Kidney (tissue), 22 donors: ENCODE data around the gene MZF1. TPM values are rescaled to one million over a fixed set of nuclear protein-coding genes. Genes with fewer than 3 reads are reported as not detected.
"Not testable (repeated sequence)": the region's sequence is repeated elsewhere in the genome, so short reads cannot be mapped to it uniquely, and the experiment has no call there.

Source experiments
- DNase-seq, 5 donors: peaks; one replicate each; pipeline ENCODE4 v3.0.0-alpha.2; 2013 to 2020
- FAIRE-seq: peaks from 2 replicates; lab custom pipeline; 2012; peaks lifted over from hg19 to GRCh38; lab: Jason Lieb, UNC
- H3K27ac ChIP-seq, 2 donors: one replicate each; pipeline ENCODE4 v1.7.0; 2013; ENCODE audit warnings: low read depth in 2 of 2, low read length in 2 of 2, inconsistent platforms in 1 of 2
- H3K27me3 ChIP-seq: one replicate; pipeline ENCODE4 v1.7.1; 2013; ENCODE audit warnings: low read length, inconsistent platforms; ENCODE audit not compliant: control insufficient read depth, insufficient read depth
- H3K36me3 ChIP-seq, 3 donors: one replicate each; pipeline versions ENCODE4 v1.7.0 to v1.7.1; 2013; ENCODE audit warnings: low read length in 3 of 3, control low read depth in 1 of 3, inconsistent platforms in 1 of 3; ENCODE audit not compliant: insufficient read depth in 3 of 3, control insufficient read depth in 2 of 3
- H3K4me1 ChIP-seq, 3 donors: one replicate each; pipeline versions ENCODE4 v1.7.0 to v1.7.1; 2013; ENCODE audit warnings: low read length in 3 of 3, inconsistent platforms in 1 of 3, low read depth in 1 of 3; ENCODE audit not compliant: control insufficient read depth in 2 of 3, insufficient read depth in 2 of 3
- H3K4me3 ChIP-seq, 3 donors: one replicate each; pipeline versions ENCODE4 v1.7.0 to v1.8.1; 2013; ENCODE audit warnings: low read length in 3 of 3, control low read depth in 1 of 3, inconsistent platforms in 1 of 3
- H3K9ac ChIP-seq, 3 donors: one replicate each; pipeline versions ENCODE4 v1.7.0 to v1.7.1; 2013; ENCODE audit warnings: low read length in 3 of 3, control low read depth in 1 of 3, inconsistent platforms in 1 of 3
- H3K9me3 ChIP-seq, 3 donors: one replicate each; pipeline versions ENCODE4 v1.7.0 to v1.7.1; 2013; ENCODE audit warnings: low read length in 3 of 3, control low read depth in 1 of 3, inconsistent platforms in 1 of 3; ENCODE audit not compliant: control insufficient read depth in 2 of 3, insufficient read depth in 1 of 3
- intact Hi-C: fragments of 100-400 bp; cut with DNase I; formaldehyde crosslinking; loops from one replicate; pipeline ENCODE4 v1.11.1; 2022
- long read RNA-seq, 10 donors: library from polyadenylated mRNA in 1 of 10; unstranded in 1 of 10; transcript quantifications; one replicate each; pipeline ENCODE4 v2.0.0 and lab custom pipeline, GENCODE V29; 2021 to 2026
- polyA plus RNA-seq: library from polyadenylated mRNA; stranded (reverse); fragments of 350-450 nt; fragmentation: Illumina TruSeq; extraction: RNeasy Lipid Tissue Mini Kit (QIAGEN cat#74804); gene quantifications from one replicate; pipeline ENCODE4 v1.2.3, GENCODE V29; 2014; ENCODE audit warnings: low read depth, low replicate concordance; ENCODE audit not compliant: insufficient read depth
- total RNA-seq: library from RNA; stranded (reverse); fragmentation: NEBNext Ultra II Directional; extraction: Animal tissue kit (Norgen Biotek cat#: 25700); gene quantifications from one replicate; pipeline ENCODE4 v1.2.1, GENCODE V29; 2021
- TF ChIP-seq, protein P1 (sequence below): IDR thresholded peaks from 3 replicates; pipeline ENCODE4 v1.5.1; 2012; ENCODE audit warnings: mild to moderate bottlenecking, moderate library complexity, borderline replicate concordance; ENCODE audit not compliant: insufficient read depth; ENCODE audit errors: extremely low read depth
- donor health status: control.
- donor health status: control.
- donor health status: control.
- donor health status: control.
- donor health status: control.
- donor health status: DM: yes; HTN: yes; CAD: no.
- donor health status: Normal renal cell carcinoma (clear cell type).

Gene MZF1
- total RNA-seq (38.6 TPM), polyA plus RNA-seq (12.9 TPM)
- long read RNA-seq, donor 1, transcript MZF1-207 (1 exons, 2,683 nt) = major isoform, 29 of 63 reads
- long read RNA-seq, donor 1, transcript MZF1-201 (6 exons, 2,905 nt) = minor isoform, 5 of 63 reads
- long read RNA-seq, donor 1, partial matches to known transcripts = 14 of 63 reads
- long read RNA-seq, donor 1, other reads (novel, unspliced or antisense) = 15 of 63 reads
- long read RNA-seq, donor 2, transcript MZF1-207 (1 exons, 2,683 nt) = major isoform, 44 of 46 reads
- long read RNA-seq, donor 2, partial matches to known transcripts = 0 of 46 reads
- long read RNA-seq, donor 2, other reads (novel, unspliced or antisense) = 0 of 46 reads
- long read RNA-seq, donor 3, transcript MZF1-207 (1 exons, 2,683 nt) = major isoform, 42 of 44 reads
- long read RNA-seq, donor 3, partial matches to known transcripts = 0 of 44 reads
- long read RNA-seq, donor 3, other reads (novel, unspliced or antisense) = 0 of 44 reads
- long read RNA-seq, donor 4, transcript MZF1-207 (1 exons, 2,683 nt) = major isoform, 27 of 29 reads
- long read RNA-seq, donor 4, partial matches to known transcripts = 0 of 29 reads
- long read RNA-seq, donor 4, other reads (novel, unspliced or antisense) = 0 of 29 reads
- long read RNA-seq, donor 5, transcript MZF1-207 (1 exons, 2,683 nt) = major isoform, 5 of 5 reads
- long read RNA-seq, donor 5, partial matches to known transcripts = 0 of 5 reads
- long read RNA-seq, donor 5, other reads (novel, unspliced or antisense) = 0 of 5 reads
- long read RNA-seq, donor 6, partial matches to known transcripts = 0 of 2 reads
- long read RNA-seq, donor 6, other reads (novel, unspliced or antisense) = 0 of 2 reads
- long read RNA-seq, donor 7, transcript MZF1-207 (1 exons, 2,683 nt) = major isoform, 24 of 56 reads
- long read RNA-seq, donor 7, transcript MZF1-201 (6 exons, 2,905 nt) = minor isoform, 5 of 56 reads
- long read RNA-seq, donor 7, partial matches to known transcripts = 12 of 56 reads
- long read RNA-seq, donor 7, other reads (novel, unspliced or antisense) = 15 of 56 reads
- long read RNA-seq, donor 8, transcript MZF1-207 (1 exons, 2,683 nt) = major isoform, 23 of 24 reads
- long read RNA-seq, donor 8, partial matches to known transcripts = 0 of 24 reads
- long read RNA-seq, donor 8, other reads (novel, unspliced or antisense) = 0 of 24 reads
- long read RNA-seq, donor 9, transcript MZF1-207 (1 exons, 2,683 nt) = major isoform, 10 of 10 reads
- long read RNA-seq, donor 9, partial matches to known transcripts = 0 of 10 reads
- long read RNA-seq, donor 9, other reads (novel, unspliced or antisense) = 0 of 10 reads
- long read RNA-seq, donor 10, transcript MZF1-207 (1 exons, 2,683 nt) = major isoform, 64 of 65 reads
- long read RNA-seq, donor 10, partial matches to known transcripts = 0 of 65 reads
- long read RNA-seq, donor 10, other reads (novel, unspliced or antisense) = 0 of 65 reads

DNA sequence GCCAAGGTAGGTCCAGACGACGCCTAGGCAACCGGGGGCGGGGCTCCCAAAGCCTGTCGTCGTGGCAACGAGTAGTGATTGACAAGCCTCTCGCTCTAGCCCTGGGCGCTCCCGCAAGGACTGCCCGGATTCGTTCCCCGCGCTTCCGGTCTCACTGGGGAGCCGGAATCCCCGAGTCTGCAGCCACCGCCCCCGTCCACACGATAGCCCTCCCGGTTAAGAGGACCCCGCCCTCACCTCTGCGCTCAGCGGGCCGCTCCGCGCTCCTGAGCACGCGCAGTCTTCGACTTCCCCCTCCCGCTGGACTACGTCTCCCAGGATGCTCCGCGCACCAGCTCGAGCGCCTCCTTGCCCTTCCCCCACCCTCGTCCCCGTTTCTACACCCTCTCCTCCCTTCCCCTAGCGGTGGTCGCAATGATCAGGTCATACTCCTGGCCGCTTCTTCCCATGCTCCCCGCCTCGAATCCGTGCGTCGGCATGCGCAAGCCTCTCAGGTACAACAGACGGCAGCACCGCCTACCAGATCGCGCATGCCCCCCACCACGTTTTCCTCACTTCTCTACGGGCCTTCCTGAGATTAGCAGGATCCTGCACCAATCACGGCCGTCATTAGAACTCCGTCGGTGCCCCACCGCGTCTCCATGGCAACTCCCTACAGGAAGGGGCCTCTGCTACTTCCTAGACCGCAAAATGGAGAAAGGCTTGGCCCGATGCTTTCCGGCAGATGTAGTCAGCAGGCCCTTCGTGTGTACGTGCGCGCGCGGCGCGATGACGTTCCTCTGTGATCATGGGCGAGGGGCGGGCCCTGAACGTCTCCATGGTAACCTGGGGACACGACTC, at the start of gene MZF1:
Gene MZF1 (minus strand): TSS at position 518 of the 840 bp plus-strand sequence. CDS start 1,946 bp downstream, outside the sequence.
- peaks cover 3 to 4% (median 3%) of the 10 kb centered on the region in 3 donors for H3K36me3 ChIP-seq
- H3K27me3 ChIP-seq = no peaks in the 10 kb centered on the region
- TF ChIP-seq, protein P1, sequence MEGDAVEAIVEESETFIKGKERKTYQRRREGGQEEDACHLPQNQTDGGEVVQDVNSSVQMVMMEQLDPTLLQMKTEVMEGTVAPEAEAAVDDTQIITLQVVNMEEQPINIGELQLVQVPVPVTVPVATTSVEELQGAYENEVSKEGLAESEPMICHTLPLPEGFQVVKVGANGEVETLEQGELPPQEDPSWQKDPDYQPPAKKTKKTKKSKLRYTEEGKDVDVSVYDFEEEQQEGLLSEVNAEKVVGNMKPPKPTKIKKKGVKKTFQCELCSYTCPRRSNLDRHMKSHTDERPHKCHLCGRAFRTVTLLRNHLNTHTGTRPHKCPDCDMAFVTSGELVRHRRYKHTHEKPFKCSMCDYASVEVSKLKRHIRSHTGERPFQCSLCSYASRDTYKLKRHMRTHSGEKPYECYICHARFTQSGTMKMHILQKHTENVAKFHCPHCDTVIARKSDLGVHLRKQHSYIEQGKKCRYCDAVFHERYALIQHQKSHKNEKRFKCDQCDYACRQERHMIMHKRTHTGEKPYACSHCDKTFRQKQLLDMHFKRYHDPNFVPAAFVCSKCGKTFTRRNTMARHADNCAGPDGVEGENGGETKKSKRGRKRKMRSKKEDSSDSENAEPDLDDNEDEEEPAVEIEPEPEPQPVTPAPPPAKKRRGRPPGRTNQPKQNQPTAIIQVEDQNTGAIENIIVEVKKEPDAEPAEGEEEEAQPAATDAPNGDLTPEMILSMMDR = no peak
- H3K4me1 ChIP-seq = peaks cover 3 to 13% (median 11%) of the 10 kb centered on the region in 3 donors
- DNase-seq (peak; percentile 100), FAIRE-seq (peak; percentile 97)
- H3K4me3 ChIP-seq = peak within 1 kb of the TSS; percentile 81 to 99 (median 98)
- intact Hi-C loops = no loop called here
- peak within 1 kb of the TSS; percentile 99 to 100 for H3K27ac ChIP-seq
- peak within 1 kb of the TSS; percentile 64 to 98 (median 91) for H3K9ac ChIP-seq
- no peaks in the 10 kb centered on the region for H3K9me3 ChIP-seq

DNA sequence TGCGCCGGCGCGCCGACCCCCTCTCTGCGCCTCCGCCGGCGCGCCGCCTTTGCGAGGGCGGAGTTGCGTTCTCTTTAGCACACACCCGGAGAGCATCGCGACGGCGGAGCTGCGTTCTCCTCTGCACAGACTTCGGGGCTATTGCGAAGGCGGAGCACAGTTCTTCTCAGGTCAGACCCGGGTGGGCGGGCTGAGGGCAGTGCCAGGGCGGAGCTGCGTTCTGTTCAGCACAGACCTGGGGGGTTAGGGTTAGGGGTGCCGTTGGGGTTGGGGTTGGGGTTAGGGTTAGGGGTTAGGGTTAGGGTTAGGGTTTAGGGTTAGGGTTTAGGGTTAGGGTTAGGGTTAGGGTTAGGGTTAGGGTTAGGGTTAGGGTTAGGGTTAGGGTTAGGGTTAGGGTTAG, 34.1 kb upstream of the MZF1 start:
- H3K4me1 ChIP-seq, H3K9ac ChIP-seq, H3K36me3 ChIP-seq, H3K9me3 ChIP-seq, intact Hi-C loops, H3K27me3 ChIP-seq, H3K27ac ChIP-seq, H3K4me3 ChIP-seq, FAIRE-seq: not testable (repeated sequence)
- peak in 2 of 5 donors; percentile 45 to 56 for DNase-seq

DNA sequence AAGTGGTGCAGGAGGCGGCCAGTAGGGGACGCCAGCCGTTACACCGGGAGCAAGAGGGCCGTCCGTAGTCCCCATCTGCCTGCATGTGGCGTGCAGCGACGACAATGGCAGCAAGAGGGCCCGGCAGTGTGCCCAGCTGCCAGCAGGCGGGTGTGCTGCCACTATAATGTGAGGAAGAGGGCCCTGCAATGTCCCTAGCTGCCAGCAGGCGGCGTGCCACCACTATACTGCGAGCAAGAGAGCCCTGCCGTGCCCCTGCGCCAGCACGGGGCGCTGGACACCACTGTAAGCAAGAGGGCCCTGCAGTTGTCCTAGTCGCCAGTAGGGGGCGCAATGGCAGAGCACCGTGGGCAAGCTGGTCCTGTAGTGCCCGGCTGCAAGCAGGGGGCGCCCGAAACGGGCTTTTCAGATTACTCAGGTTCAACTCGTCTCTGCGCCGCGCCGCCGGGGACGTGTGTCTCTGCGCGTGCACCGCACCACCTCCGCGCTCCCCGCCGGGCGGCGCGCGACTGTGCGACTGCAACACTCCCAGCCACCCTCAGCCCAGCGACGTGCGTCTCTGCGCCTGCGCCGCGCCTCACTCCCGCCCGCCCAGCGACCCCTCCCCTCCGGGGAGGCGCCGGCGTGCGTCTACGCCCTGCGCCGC, 33.2 kb upstream of the MZF1 start:
- H3K36me3 ChIP-seq, H3K27ac ChIP-seq, H3K9ac ChIP-seq, FAIRE-seq, H3K9me3 ChIP-seq, H3K27me3 ChIP-seq, H3K4me3 ChIP-seq, H3K4me1 ChIP-seq, intact Hi-C loops: not testable (repeated sequence)
- peak in 2 of 5 donors; percentile 19 to 32 for DNase-seq
